ENCODE measurements around the gene IGLON5.

DNA sequence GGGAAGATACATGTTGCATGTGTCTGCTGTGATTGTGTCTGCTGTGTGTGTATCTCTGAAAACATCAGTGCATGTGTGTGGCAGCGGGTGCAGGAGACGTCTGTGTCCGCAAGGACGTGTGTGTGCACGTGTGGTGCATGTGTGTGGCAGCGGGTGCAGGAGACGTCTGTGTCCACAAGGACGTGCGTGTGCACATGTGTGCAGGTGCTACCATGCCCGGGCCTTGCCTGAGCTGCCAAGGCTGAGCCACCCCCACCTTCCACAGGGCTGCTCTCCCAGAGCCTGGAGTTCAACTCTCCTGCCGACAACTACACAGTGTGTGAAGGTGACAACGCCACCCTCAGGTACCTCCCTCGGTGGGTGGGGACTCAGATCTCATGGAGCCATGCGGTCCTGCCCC lies 10.4 kb downstream of the IGLON5 start:
- TF ChIP-seq, protein P1, sequence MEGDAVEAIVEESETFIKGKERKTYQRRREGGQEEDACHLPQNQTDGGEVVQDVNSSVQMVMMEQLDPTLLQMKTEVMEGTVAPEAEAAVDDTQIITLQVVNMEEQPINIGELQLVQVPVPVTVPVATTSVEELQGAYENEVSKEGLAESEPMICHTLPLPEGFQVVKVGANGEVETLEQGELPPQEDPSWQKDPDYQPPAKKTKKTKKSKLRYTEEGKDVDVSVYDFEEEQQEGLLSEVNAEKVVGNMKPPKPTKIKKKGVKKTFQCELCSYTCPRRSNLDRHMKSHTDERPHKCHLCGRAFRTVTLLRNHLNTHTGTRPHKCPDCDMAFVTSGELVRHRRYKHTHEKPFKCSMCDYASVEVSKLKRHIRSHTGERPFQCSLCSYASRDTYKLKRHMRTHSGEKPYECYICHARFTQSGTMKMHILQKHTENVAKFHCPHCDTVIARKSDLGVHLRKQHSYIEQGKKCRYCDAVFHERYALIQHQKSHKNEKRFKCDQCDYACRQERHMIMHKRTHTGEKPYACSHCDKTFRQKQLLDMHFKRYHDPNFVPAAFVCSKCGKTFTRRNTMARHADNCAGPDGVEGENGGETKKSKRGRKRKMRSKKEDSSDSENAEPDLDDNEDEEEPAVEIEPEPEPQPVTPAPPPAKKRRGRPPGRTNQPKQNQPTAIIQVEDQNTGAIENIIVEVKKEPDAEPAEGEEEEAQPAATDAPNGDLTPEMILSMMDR (IDR thresholded peaks at IDR 0.05), result no peak
- no peak for TF ChIP-seq POLR2A (IDR thresholded peaks at IDR 0.05)
